Measurements from ENCODE around the gene KLHL36. TPM values are rescaled to one million over a fixed set of nuclear protein-coding genes. Genes with fewer than 3 reads are reported as not detected.

Gene KLHL36
- total RNA-seq, 1 donor from 2014 or later: 75.2 TPM

GRCh38 chr16:84648595-84649510, 542 bp downstream of the KLHL36 start:
- DNase-seq: no peak

- no peak for DNase-seq
Measured at GRCh38 chr16:84649511-84649861, 1.2 kb downstream of the KLHL36 start.

GRCh38 chr16:84650062-84650991, 2.0 kb downstream of the KLHL36 start:
- no peak for DNase-seq

GRCh38 chr16:84652566-84652965, 4.3 kb downstream of the KLHL36 start:
- DNase-seq: no peak

GRCh38 chr16:84654238-84654637, 5.9 kb downstream of the KLHL36 start:
- no peak for DNase-seq

- no peak for DNase-seq
Measured at GRCh38 chr16:84654998-84655397, 6.7 kb downstream of the KLHL36 start.

GRCh38 chr16:84656649-84657048, 8.3 kb downstream of the KLHL36 start:
- no peak for DNase-seq

- DNase-seq: no peak
Measured at GRCh38 chr16:84657229-84657837, 9.0 kb downstream of the KLHL36 start.

GRCh38 chr16:84658690-84659089, 10.4 kb downstream of the KLHL36 start:
- no peak for DNase-seq

GRCh38 chr16:84659656-84660300, 11.5 kb downstream of the KLHL36 start:
- DNase-seq: no peak

GRCh38 chr16:84660973-84661372, 12.7 kb downstream of the KLHL36 start:
- no peak for DNase-seq

GRCh38 chr16:84661418-84662060, 13.2 kb downstream of the KLHL36 start:
- no peak for DNase-seq

GRCh38 chr16:84662471-84662870, 14.2 kb downstream of the KLHL36 start:
- no peak for DNase-seq

GRCh38 chr16:84663433-84664101, 15.3 kb downstream of the KLHL36 start:
- no peak for DNase-seq

- no peak for DNase-seq
Measured at GRCh38 chr16:84665359-84665758, 17.0 kb downstream of the KLHL36 start.

GRCh38 chr16:84665843-84666242, 17.5 kb downstream of the KLHL36 start:
- DNase-seq: no peak

- DNase-seq: no peak
Measured at GRCh38 chr16:84667600-84668309, 19.4 kb downstream of the KLHL36 start.

- no peak for DNase-seq
Measured at GRCh38 chr16:84670063-84670462, 21.8 kb downstream of the KLHL36 start.

- DNase-seq: peak; percentile 23
Measured at GRCh38 chr16:84672276-84673202, 24.2 kb downstream of the KLHL36 start.

Measured in occipital lobe (tissue), 2 donors.